Breast epithelium (tissue), 4 donors: ENCODE results near the gene C12orf56. TPM values are rescaled to one million over a fixed set of nuclear protein-coding genes. Genes with fewer than 3 reads are reported as not detected.
"Not testable (repeated sequence)": the region's sequence is repeated elsewhere in the genome, so short reads cannot be mapped to it uniquely, and the experiment has no call there.

Experiments
- DNase-seq, 2 donors: peaks; one replicate each; pipeline ENCODE4 v3.0.0-alpha.2; 2019; ENCODE audit warnings: low spot score in 2 of 2
- H3K27ac ChIP-seq, 2 donors: fragments of 200-600 bp; sonication (generic) in 1 of 2; one replicate each; pipeline ENCODE4 v1.5.1; 2016 to 2019; ENCODE audit warnings: mild to moderate bottlenecking in 1 of 2
- H3K27me3 ChIP-seq, 2 donors: fragments of 200-600 bp; sonication (generic) in 1 of 2; one replicate each; pipeline versions ENCODE4 v1.5.1 to v1.6.0; 2017 to 2019; ENCODE audit warnings: control low read depth in 1 of 2, mild to moderate bottlenecking in 1 of 2
- H3K36me3 ChIP-seq: fragments of 200-600 bp; one replicate; pipeline ENCODE4 v1.5.1; 2019
- H3K4me1 ChIP-seq, 2 donors: fragments of 200-600 bp; sonication (generic); one replicate each; pipeline ENCODE4 v1.5.1; 2016 to 2019; ENCODE audit warnings: control low read depth in 1 of 2
- H3K4me3 ChIP-seq, 3 donors: fragments of 200-600 bp; sonication (generic); 1 replicate in 2 of 3; 2 replicates in 1 of 3; pipeline ENCODE4 v1.5.1; 2016 to 2019; ENCODE audit warnings: mild to moderate bottlenecking in 3 of 3, moderate library complexity in 2 of 3
- H3K9me3 ChIP-seq, 2 donors: fragments of 200-600 bp; sonication (generic) in 1 of 2; one replicate each; pipeline ENCODE4 v1.5.1; 2016 to 2019; ENCODE audit warnings: control low read depth in 1 of 2
- CTCF ChIP-seq, 3 donors: fragments of 450-650 bp; IDR thresholded peaks; one replicate each; pipeline ENCODE4 v1.5.1; 2016 to 2017; ENCODE audit warnings: antibody characterized with exemption in 3 of 3, mild to moderate bottlenecking in 3 of 3, moderate library complexity in 3 of 3
- POLR2A ChIP-seq: fragments of 450-650 bp; IDR thresholded peaks from one replicate; pipeline ENCODE4 v1.6.1; 2016; ENCODE audit warnings: antibody characterized with exemption, mild to moderate bottlenecking, moderate library complexity
- POLR2AphosphoS5 ChIP-seq, 3 donors: sonication (generic); formaldehyde crosslinking; IDR thresholded peaks; one replicate each; pipeline ENCODE4 v1.6.1; 2017; ENCODE audit warnings: antibody characterized with exemption in 3 of 3
- intact Hi-C: fragments of 100-400 bp; cut with DNase I; formaldehyde crosslinking; loops from one replicate; pipeline ENCODE4 v1.15.1; 2023; ENCODE audit warnings: low total_unique reads
- total RNA-seq, 3 donors: library from RNA; depleted of rRNA; stranded (reverse); fragments of >200 nt; gene quantifications; one replicate each; pipeline ENCODE4 v1.1.0, GENCODE V29; 2016

The C12orf56 gene
- total RNA-seq, 3 donors from 2014 or later = not detected

GRCh38 chr12:64218597-64218996 lies 172.0 kb downstream of the C12orf56 start:
- no peak for TF ChIP-seq POLR2A
- TF ChIP-seq CTCF (IDR thresholded peaks at IDR 0.05) = no peak
- TF ChIP-seq POLR2AphosphoS5 (IDR thresholded peaks at IDR 0.05) = no peak
- no peak for DNase-seq
- no peaks in the 10 kb centered on the region for H3K36me3 ChIP-seq

GRCh38 chr12:64217643-64218042 lies 172.9 kb downstream of the C12orf56 start:
- intact Hi-C loops, H3K9me3 ChIP-seq, H3K27ac ChIP-seq, H3K27me3 ChIP-seq, H3K4me1 ChIP-seq, H3K36me3 ChIP-seq, H3K4me3 ChIP-seq, DNase-seq: not testable (repeated sequence)

More at GRCh38 chr12:64218597-64218996, 172.0 kb downstream of the C12orf56 start:
- Histone ChIP-seq H3K4me3 (no peak overlapping the region), H3K27ac (no peak overlapping the region), H3K27me3 (no peaks in the 10 kb centered on the region), H3K9me3 (no peaks in the 10 kb centered on the region), H3K4me1 (no peaks in the 10 kb centered on the region)
- intact Hi-C loops = no loop called here

- Histone ChIP-seq H3K4me1 (no peaks in the 10 kb centered on the region), H3K9me3 (no peaks in the 10 kb centered on the region), H3K27ac (no peak overlapping the region), H3K27me3 (no peaks in the 10 kb centered on the region), H3K36me3 (no peaks in the 10 kb centered on the region), H3K4me3 (no peak overlapping the region)
- TF ChIP-seq POLR2A (no peak), CTCF (IDR thresholded peaks at IDR 0.05) (no peak), POLR2AphosphoS5 (IDR thresholded peaks at IDR 0.05) (no peak)
- intact Hi-C loops = no loop called here
- no peak for DNase-seq
Measured at GRCh38 chr12:64216239-64216638, 174.3 kb downstream of the C12orf56 start.

Other genes starting within 250 kb of the C12orf56 start
- gene KICS2, start 168.5 kb downstream of the C12orf56 start, total RNA-seq = 10 to 100 TPM; 10.2 to 17.9 (median 15.7) TPM
- 10 to 100 TPM; 41.0 to 71.0 (median 52.7) TPM for gene XPOT, start 13.6 kb upstream of the C12orf56 start, total RNA-seq
- 10 to 100 TPM; 27.7 to 43.9 (median 40.6) TPM for gene TBK1, start 61.4 kb upstream of the C12orf56 start, total RNA-seq
- 10 to 100 TPM; 23.4 to 28.4 (median 24.6) TPM for gene RASSF3, start 219.7 kb upstream of the C12orf56 start, total RNA-seq